ENCODE results near the gene FGF12. TPM values are rescaled to one million over a fixed set of nuclear protein-coding genes. Genes with fewer than 3 reads are reported as not detected.

Gene FGF12
- total RNA-seq, 3 donors from 2014 or later: 0.44 to 2.1 (median 0.66) TPM

- intact Hi-C loops (cut with DNase I; ENCODE audit: low total_unique reads): no loop called here
- no peaks in the 10 kb centered on the region for H3K27me3 ChIP-seq
- no peak for TF ChIP-seq POLR2AphosphoS5 (IDR thresholded peaks at IDR 0.05)
- no peak for TF ChIP-seq CTCF (IDR thresholded peaks at IDR 0.05)
- TF ChIP-seq POLR2A (IDR thresholded peaks at IDR 0.05): no peak
- H3K9me3 ChIP-seq: no peaks in the 10 kb centered on the region
- H3K4me3 ChIP-seq: no peak overlapping the region
- no peaks in the 10 kb centered on the region for H3K36me3 ChIP-seq
- H3K27ac ChIP-seq: no peak overlapping the region
- no peaks in the 10 kb centered on the region for H3K4me1 ChIP-seq
- no peak for DNase-seq (ENCODE audit: low spot score in 2 of 2)
Measured at GRCh38 chr3:192373032-192373431, 354.3 kb downstream of the FGF12 start.

- H3K27me3 ChIP-seq: no peaks in the 10 kb centered on the region
- no peaks in the 10 kb centered on the region for H3K4me1 ChIP-seq
- intact Hi-C loops (cut with DNase I; ENCODE audit: low total_unique reads): no loop called here
- no peak overlapping the region for H3K27ac ChIP-seq
- DNase-seq (ENCODE audit: low spot score in 2 of 2): no peak
- H3K9me3 ChIP-seq: no peaks in the 10 kb centered on the region
- TF ChIP-seq POLR2A (IDR thresholded peaks at IDR 0.05) (no peak), POLR2AphosphoS5 (IDR thresholded peaks at IDR 0.05) (no peak), CTCF (IDR thresholded peaks at IDR 0.05) (no peak)
- H3K36me3 ChIP-seq: no peaks in the 10 kb centered on the region
- no peak overlapping the region for H3K4me3 ChIP-seq
Measured at GRCh38 chr3:192372616-192373015, 354.7 kb downstream of the FGF12 start.

- intact Hi-C loops (cut with DNase I; ENCODE audit: low total_unique reads): no loop called here
- peak in 1 of 2 donors; percentile 20 for DNase-seq (ENCODE audit: low spot score in 2 of 2)
- no peaks in the 10 kb centered on the region for H3K4me1 ChIP-seq
- H3K27ac ChIP-seq: no peak overlapping the region
- TF ChIP-seq POLR2AphosphoS5 (IDR thresholded peaks at IDR 0.05) (no peak), CTCF (IDR thresholded peaks at IDR 0.05) (no peak), POLR2A (IDR thresholded peaks at IDR 0.05) (no peak)
- no peaks in the 10 kb centered on the region for H3K27me3 ChIP-seq
- H3K4me3 ChIP-seq: no peak overlapping the region
- no peaks in the 10 kb centered on the region for H3K9me3 ChIP-seq
- H3K36me3 ChIP-seq: no peaks in the 10 kb centered on the region
Measured at GRCh38 chr3:192371870-192372400, 355.4 kb downstream of the FGF12 start.

GRCh38 chr3:192367616-192368015, 359.7 kb downstream of the FGF12 start:
- intact Hi-C loops (cut with DNase I; ENCODE audit: low total_unique reads): no loop called here

GRCh38 chr3:192366916-192367315, 360.4 kb downstream of the FGF12 start:
- Histone ChIP-seq H3K27me3 (no peaks in the 10 kb centered on the region), H3K4me1 (no peaks in the 10 kb centered on the region), H3K27ac (no peak overlapping the region), H3K4me3 (no peak overlapping the region), H3K36me3 (no peaks in the 10 kb centered on the region), H3K9me3 (no peaks in the 10 kb centered on the region)
- DNase-seq (ENCODE audit: low spot score in 2 of 2): no peak
- TF ChIP-seq POLR2AphosphoS5 (IDR thresholded peaks at IDR 0.05) (no peak), CTCF (IDR thresholded peaks at IDR 0.05) (no peak)
- intact Hi-C loops (cut with DNase I; ENCODE audit: low total_unique reads): no loop called here

More at GRCh38 chr3:192367616-192368015, 359.7 kb downstream of the FGF12 start:
- TF ChIP-seq CTCF (IDR thresholded peaks at IDR 0.05) (no peak), POLR2A (IDR thresholded peaks at IDR 0.05) (no peak), POLR2AphosphoS5 (IDR thresholded peaks at IDR 0.05) (no peak)
- DNase-seq (ENCODE audit: low spot score in 2 of 2): no peak
- Histone ChIP-seq H3K36me3 (no peaks in the 10 kb centered on the region), H3K4me1 (no peaks in the 10 kb centered on the region), H3K27ac (no peak overlapping the region), H3K27me3 (no peaks in the 10 kb centered on the region), H3K4me3 (no peak overlapping the region), H3K9me3 (no peaks in the 10 kb centered on the region)

All from breast epithelium (tissue), 4 donors.